Thyroid gland (tissue), 4 donors: Measurements from ENCODE around the gene CHML. TPM values are rescaled to one million over a fixed set of nuclear protein-coding genes. Genes with fewer than 3 reads are reported as not detected.

Experiments used
- DNase-seq, 2 donors: peaks; one replicate each; pipeline ENCODE4 v3.0.0-alpha.2; 2019
- H3K27ac ChIP-seq, 3 donors: fragments of 200-600 bp; sonication (generic); 1 replicate in 2 of 3; 2 replicates in 1 of 3; pipeline ENCODE4 v1.5.1; 2016 to 2019; ENCODE audit warnings: mild to moderate bottlenecking in 1 of 3, moderate library complexity in 1 of 3
- H3K27me3 ChIP-seq: fragments of 200-600 bp; sonication (generic); one replicate; pipeline ENCODE4 v1.5.1; 2019
- H3K36me3 ChIP-seq, 2 donors: fragments of 200-600 bp; sonication (generic); one replicate each; pipeline ENCODE4 v1.5.1; 2016 to 2019
- H3K4me1 ChIP-seq, 2 donors: fragments of 200-600 bp; sonication (generic); one replicate each; pipeline ENCODE4 v1.5.1; 2017 to 2019
- H3K4me3 ChIP-seq, 3 donors: fragments of 200-600 bp; sonication (generic); replicated peaks in 1 of 3; 1 replicate in 2 of 3; 2 replicates in 1 of 3; pipeline ENCODE4 v1.5.1; 2016; ENCODE audit warnings: mild to moderate bottlenecking in 1 of 3
- H3K9me3 ChIP-seq: fragments of 200-600 bp; sonication (generic); one replicate; pipeline ENCODE4 v1.5.1; 2017
- POLR2A ChIP-seq, 2 donors: fragments of 450-650 bp; IDR thresholded peaks; one replicate each; pipeline ENCODE4 v1.6.1; 2017; ENCODE audit warnings: antibody characterized with exemption in 2 of 2, mild to moderate bottlenecking in 2 of 2, moderate library complexity in 1 of 2
- WGBS, 2 donors: methylation state at CpG; one replicate each; pipeline ENCODE4 v1.1.5; 2017; 5-methylcytosine and 5-hydroxymethylcytosine counted together
- intact Hi-C: fragments of 100-400 bp; cut with DNase I; formaldehyde crosslinking; loops from one replicate; pipeline ENCODE4 v1.15.1; 2023
- total RNA-seq, 4 donors: library from RNA; depleted of rRNA; stranded (reverse); fragments of >200 nt; gene quantifications; one replicate each; pipeline ENCODE4 v1.2.3, GENCODE V29; 2016
- TF ChIP-seq, protein P1 (sequence below), 6 experiments: fragments of 200-600 bp in 3 of 6; fragments of 450-650 bp in 3 of 6; sonication (generic) in 3 of 6; IDR thresholded peaks; one replicate each; pipeline ENCODE4 v1.5.1; 2016 to 2019; ENCODE audit warnings: antibody characterized with exemption in 6 of 6, mild to moderate bottlenecking in 2 of 6, inconsistent platforms in 1 of 6, moderate library complexity in 1 of 6

The CHML gene
- total RNA-seq, 4 donors from 2014 or later = 7.9 to 13.9 (median 11.3) TPM

DNA sequence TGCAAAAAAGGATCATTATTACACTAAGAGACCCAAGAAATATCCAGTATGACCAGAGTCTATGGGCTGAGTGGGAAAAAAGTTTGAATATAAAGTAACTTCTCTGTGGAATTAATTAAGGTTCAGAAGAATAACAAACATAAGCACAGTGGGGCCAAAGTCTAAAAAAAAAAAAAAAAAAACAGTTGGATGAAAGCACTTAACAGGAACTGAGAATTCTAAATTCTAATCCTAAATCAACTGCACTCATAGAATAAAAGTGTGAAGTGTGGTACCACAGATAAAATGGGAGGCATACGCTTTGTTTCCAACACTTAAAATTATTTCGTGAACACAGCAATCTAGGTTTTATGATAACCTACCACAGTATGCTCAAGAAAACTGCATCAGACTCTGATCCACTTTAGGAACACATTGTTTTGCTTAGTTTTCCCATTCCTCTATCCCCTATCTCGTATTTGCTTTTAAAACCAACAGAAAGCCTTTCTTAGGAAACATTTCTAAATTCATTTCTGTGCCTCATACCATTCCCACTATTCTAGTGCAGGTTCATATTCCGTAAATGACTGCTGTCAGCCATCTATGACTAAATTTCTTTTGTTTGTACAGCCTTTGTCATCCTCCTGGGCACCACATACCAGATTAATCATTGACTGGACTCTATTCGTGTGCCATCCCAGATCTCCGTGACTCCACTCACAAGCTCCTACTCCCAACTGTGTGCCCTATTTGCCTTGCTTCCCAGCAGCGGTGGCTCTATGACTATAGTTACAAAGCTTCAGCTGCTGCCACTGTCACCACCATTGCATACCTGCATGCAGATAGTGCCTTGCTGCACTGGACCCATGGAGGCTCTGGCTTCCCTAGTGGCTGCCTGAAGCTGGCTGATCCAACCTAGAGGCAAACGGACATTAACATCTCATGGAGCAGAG is 24.9 kb downstream of the CHML start:
- Histone ChIP-seq H3K4me1 (no peaks in the 10 kb centered on the region), H3K27ac (no peak overlapping the region), H3K4me3 (no peak overlapping the region), H3K27me3 (no peaks in the 10 kb centered on the region), H3K36me3 (no peaks in the 10 kb centered on the region), H3K9me3 (no peaks in the 10 kb centered on the region)
- 85 to 90% methylated on average over 8 of the region's 8 CpGs for WGBS, 2 donors
- no peak for TF ChIP-seq POLR2A (IDR thresholded peaks at IDR 0.05)
- TF ChIP-seq, protein P1, sequence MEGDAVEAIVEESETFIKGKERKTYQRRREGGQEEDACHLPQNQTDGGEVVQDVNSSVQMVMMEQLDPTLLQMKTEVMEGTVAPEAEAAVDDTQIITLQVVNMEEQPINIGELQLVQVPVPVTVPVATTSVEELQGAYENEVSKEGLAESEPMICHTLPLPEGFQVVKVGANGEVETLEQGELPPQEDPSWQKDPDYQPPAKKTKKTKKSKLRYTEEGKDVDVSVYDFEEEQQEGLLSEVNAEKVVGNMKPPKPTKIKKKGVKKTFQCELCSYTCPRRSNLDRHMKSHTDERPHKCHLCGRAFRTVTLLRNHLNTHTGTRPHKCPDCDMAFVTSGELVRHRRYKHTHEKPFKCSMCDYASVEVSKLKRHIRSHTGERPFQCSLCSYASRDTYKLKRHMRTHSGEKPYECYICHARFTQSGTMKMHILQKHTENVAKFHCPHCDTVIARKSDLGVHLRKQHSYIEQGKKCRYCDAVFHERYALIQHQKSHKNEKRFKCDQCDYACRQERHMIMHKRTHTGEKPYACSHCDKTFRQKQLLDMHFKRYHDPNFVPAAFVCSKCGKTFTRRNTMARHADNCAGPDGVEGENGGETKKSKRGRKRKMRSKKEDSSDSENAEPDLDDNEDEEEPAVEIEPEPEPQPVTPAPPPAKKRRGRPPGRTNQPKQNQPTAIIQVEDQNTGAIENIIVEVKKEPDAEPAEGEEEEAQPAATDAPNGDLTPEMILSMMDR (IDR thresholded peaks at IDR 0.05) = no peak
- DNase-seq = no peak
- intact Hi-C loops = loop anchor here (10.0 kb wide), 1 partner anchor 219 kb away; no protein-coding TSS in a partner anchor

DNA sequence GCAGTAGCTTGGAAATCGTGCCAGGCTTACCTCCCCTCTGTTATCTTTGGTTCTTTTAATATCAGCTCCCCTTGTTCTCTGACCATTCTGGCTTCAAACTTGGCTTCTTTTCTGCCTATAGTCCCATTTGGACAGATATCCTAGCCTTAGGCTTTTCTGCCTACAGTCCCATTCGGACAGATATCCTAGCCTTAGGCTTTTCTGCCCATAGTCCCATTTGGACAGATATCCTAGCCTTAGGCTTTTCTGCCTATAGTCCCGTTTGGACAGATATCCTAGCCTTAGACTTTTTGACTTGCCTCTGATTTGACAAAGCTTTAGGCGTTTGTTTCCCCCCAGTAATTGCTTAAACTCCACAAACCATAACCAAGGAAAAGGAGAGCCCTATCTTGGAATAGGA is 25.6 kb downstream of the CHML start:
- no peak for TF ChIP-seq POLR2A (IDR thresholded peaks at IDR 0.05)
- TF ChIP-seq, protein P1 (IDR thresholded peaks at IDR 0.05) = no peak
- Histone ChIP-seq H3K27ac (no peak overlapping the region), H3K36me3 (no peaks in the 10 kb centered on the region), H3K9me3 (no peaks in the 10 kb centered on the region), H3K4me3 (no peak overlapping the region), H3K27me3 (no peaks in the 10 kb centered on the region), H3K4me1 (no peaks in the 10 kb centered on the region)
- intact Hi-C loops = loop anchor here (10.0 kb wide), 1 partner anchor 220 kb away; no protein-coding TSS in a partner anchor
- 67 to 83% methylated on average over 4 of the region's 4 CpGs for WGBS, 2 donors
- DNase-seq = no peak

DNA sequence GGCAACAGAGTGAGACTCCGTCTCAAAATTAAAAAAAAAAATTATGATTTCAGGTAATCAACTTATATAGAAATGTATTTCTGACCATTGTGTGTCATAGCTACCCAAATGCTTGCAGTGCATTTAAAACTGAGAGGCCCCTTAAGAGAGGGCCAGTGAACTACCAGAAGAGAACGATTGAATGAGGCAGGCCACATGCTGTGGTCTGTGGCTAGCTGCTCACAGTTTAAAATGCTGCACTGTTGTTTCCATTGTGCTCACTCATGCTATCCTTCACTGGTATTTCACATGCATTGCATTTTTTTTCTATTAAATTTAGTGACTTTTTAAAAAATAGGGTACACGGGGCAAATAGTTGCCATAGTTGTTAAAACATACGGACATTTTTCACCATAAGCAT is 26.0 kb downstream of the CHML start:
- no peak for DNase-seq
- intact Hi-C loops = loop anchor here (10.0 kb wide), 1 partner anchor 221 kb away; no protein-coding TSS in a partner anchor
- Histone ChIP-seq H3K36me3 (no peaks in the 10 kb centered on the region), H3K4me1 (no peaks in the 10 kb centered on the region), H3K9me3 (no peaks in the 10 kb centered on the region), H3K27ac (no peak overlapping the region), H3K27me3 (no peaks in the 10 kb centered on the region), H3K4me3 (no peak overlapping the region)
- 91 to 93% methylated on average over 4 of the region's 4 CpGs for WGBS, 2 donors
- TF ChIP-seq POLR2A (IDR thresholded peaks at IDR 0.05) = no peak
- TF ChIP-seq, protein P1 (IDR thresholded peaks at IDR 0.05) = no peak

DNA sequence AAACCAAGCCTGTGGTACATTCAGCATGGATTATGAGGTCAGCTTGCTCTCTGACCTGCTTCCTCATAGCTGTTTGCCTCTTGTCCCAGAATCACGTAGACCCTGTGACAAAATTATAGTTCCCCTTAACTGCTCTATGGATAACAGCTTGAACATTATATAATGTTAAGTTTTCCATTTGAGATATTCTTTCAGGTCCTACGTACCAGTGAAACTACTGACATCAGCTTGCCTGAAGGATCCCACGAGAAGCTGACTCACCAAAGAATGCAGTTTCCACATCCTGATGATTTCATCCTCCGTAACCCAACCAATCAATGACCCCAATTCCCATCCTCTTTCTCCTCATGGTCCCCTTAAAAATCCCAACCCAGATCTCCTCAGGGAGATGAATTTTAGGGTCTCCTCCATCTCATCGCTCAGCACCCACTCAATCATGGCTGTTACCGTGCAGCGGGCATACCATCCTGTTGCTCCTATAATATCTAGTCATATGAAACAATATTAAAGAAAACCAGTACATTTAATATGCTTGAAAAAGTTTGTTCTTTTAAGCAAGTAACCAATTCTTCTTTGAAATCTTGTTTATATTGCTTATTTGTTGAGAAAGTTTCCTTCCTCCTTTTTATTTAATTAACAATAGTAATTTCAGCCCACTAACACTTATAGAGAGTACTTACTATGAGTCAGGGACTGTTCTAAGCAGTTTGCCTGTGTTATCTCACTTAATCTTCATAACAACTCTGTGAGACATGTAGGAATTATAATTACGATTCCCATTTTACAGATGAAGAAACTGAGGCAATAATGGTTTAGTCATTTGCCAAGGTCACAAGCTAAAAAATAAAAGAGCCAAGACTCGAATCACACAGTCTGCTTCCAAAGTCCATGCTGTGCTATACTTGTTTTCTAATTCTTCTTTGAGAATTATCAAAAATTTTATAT is 27.4 kb downstream of the CHML start:
- DNase-seq = no peak
- Histone ChIP-seq H3K4me1 (no peaks in the 10 kb centered on the region), H3K27ac (no peak overlapping the region), H3K27me3 (no peaks in the 10 kb centered on the region), H3K9me3 (no peaks in the 10 kb centered on the region), H3K4me3 (no peak overlapping the region), H3K36me3 (no peaks in the 10 kb centered on the region)
- TF ChIP-seq, protein P1 (IDR thresholded peaks at IDR 0.05) = no peak
- TF ChIP-seq POLR2A (IDR thresholded peaks at IDR 0.05) = no peak
- WGBS, 2 donors = 81 to 86% methylated on average over 9 of the region's 9 CpGs
- intact Hi-C loops = loop anchor here (10.0 kb wide), 1 partner anchor 222 kb away; no protein-coding TSS in a partner anchor
